NB4 (cell line): ENCODE results near the gene RIBC2.
A peak's percentile ranks its signal among the peaks of the same experiment; 100 is the strongest.

Experiments
- DNase-seq: peaks from one replicate; pipeline ENCODE4 v3.0.0; 2010; ENCODE audit warnings: low read depth
- H3K4me3 ChIP-seq: one replicate; pipeline ENCODE4 v1.5.1; 2011; ENCODE audit warnings: mild to moderate bottlenecking, low read depth, low read length, moderate library complexity
- CTCF ChIP-seq: IDR thresholded peaks from one replicate; pipeline ENCODE4 v1.5.1; 2012; ENCODE audit warnings: low read depth, low read length
- MAX ChIP-seq: IDR thresholded peaks from 2 replicates; pipeline ENCODE4 v1.6.1; 2011; ENCODE audit warnings: low read depth, low read length
- MYC ChIP-seq: IDR thresholded peaks from 2 replicates; pipeline ENCODE4 v1.6.1; 2011; ENCODE audit warnings: low read depth, low read length
- POLR2A ChIP-seq: IDR thresholded peaks from 2 replicates; pipeline ENCODE4 v1.6.1; 2011; ENCODE audit warnings: mild to moderate bottlenecking; ENCODE audit not compliant: insufficient read length; ENCODE audit errors: extremely low read depth

RIBC2 gene

DNA sequence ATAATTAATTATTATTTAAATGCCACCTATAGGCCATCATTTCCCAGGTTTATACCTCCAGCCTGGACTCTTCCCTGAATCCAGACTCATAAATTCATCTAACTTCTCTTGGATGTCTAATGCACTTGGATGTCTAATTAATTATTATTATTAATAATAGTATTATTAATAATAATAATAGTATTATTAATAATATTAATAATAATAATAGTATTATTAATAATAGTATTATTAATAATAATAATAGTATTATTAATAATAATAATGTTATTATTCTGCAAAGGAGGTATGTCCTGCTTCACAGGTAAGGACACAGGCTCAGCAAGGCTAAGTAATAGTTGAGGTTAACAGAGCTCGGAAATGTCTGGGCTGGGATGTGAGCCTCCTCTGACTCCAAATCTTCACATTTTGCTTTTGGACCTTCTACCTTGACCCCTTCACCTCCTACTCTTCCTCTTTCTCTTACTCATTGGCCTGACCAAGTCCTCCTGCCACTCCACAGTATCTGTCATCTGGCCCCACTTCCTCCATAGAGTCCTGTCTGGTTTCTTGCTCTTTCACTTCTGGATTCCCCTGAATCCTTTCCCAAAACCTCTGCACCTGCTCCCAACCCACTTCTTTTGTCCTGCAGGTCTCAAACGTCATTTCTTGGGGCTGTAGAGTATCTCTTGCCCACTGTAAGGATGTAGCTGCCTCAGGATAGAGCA lies 8.0 kb downstream of the RIBC2 start:
- H3K4me3 ChIP-seq = no peak overlapping the region
- peak; percentile 56 for DNase-seq
- no peak for TF ChIP-seq CTCF
- TF ChIP-seq MAX = no peak
- no peak for TF ChIP-seq MYC
- TF ChIP-seq POLR2A = no peak

- H3K4me3 ChIP-seq = no peak overlapping the region
- DNase-seq = no peak
- TF ChIP-seq MYC = no peak
- TF ChIP-seq MAX = no peak
- TF ChIP-seq CTCF = no peak
Observed at GRCh38 chr22:45422237-45422983, 8.9 kb downstream of the RIBC2 start.

DNA sequence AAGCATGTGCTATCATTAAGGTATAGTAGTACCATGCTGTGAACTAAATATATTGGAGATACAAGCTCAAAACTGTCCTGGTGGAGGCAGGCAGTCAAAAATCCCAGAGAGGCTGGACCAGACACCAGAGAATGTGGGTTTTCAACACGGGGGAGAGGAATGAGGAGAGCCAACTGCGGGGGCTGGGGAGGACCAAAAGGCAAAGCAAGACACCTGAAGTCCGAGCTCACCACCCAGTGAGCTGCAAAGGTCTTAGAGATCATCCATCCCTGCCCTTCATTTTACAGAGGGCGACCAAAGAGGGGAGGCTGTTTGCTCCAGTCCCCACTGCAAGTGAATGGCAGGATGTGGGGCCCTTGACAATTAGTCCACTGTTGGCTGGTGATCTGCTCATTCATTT lies 10.0 kb downstream of the RIBC2 start:
- H3K4me3 ChIP-seq = no peak overlapping the region
- no peak for TF ChIP-seq CTCF
- no peak for TF ChIP-seq POLR2A
- TF ChIP-seq MAX = no peak
- TF ChIP-seq MYC = no peak
- no peak for DNase-seq

DNA sequence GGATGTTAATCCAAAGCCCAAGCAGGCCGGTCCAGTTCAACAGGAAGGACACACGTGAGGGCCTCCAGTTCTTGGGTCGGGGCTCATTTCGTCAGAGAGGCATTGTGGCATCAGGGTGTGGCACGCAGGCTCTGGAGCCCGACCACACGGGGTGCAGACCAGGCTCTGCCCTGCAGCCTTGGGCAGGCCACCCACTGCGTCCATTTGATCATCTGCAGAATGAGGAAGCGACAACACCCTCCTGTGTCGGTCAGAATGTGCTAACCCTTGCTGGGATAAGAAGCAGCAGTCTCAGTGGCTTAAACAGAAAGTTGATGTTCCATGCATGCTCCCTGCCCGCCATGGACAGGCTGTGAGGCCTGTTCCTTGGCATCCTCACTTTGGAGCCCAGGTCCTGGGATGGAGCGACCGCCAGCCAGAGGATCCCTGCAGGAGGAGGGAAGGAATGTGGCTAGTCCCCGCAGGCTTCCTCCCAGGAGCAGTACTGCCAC lies 10.8 kb downstream of the RIBC2 start:
- H3K4me3 ChIP-seq = no peak overlapping the region
- TF ChIP-seq MAX (peak; percentile 64; the same call in 1 of the 2 replicates), MYC (peak; percentile 67; the same call in 1 of the 2 replicates), CTCF (no peak), POLR2A (no peak)
- peak; percentile 94 for DNase-seq

- no peak for TF ChIP-seq MAX
- no peak for TF ChIP-seq MYC
- TF ChIP-seq CTCF = no peak
- TF ChIP-seq POLR2A = no peak
- no peak overlapping the region for H3K4me3 ChIP-seq
- DNase-seq = peak; percentile 55
Observed at GRCh38 chr22:45425101-45425500, 11.6 kb downstream of the RIBC2 start.
